Spleen (tissue), 7 donors: Measurements from ENCODE around the gene FBLN2.

Experiments used
- POLR2A ChIP-seq, 3 donors: fragments of 450-650 bp; IDR thresholded peaks; one replicate each; pipeline ENCODE4 v1.5.1; 2017; ENCODE audit warnings: antibody characterized with exemption in 3 of 3, mild to moderate bottlenecking in 1 of 3
- POLR2AphosphoS5 ChIP-seq, 3 donors: sonication (generic); formaldehyde crosslinking; IDR thresholded peaks; one replicate each; pipeline ENCODE4 v1.5.1; 2017; ENCODE audit warnings: antibody characterized with exemption in 3 of 3
- TF ChIP-seq, protein P1 (sequence below), 11 experiments: fragments of 200-600 bp in 7 of 11; fragments of 450-650 bp in 4 of 11; sonication (generic) in 4 of 11; IDR thresholded peaks in 8 of 11; conservative IDR thresholded peaks in 3 of 11; 1 replicate in 7 of 11; 2 replicates in 4 of 11; pipeline versions ENCODE4 v1.4.0 to v1.8.0; 2016 to 2021; ENCODE audit warnings: antibody characterized with exemption in 11 of 11, inconsistent platforms in 4 of 11, mild to moderate bottlenecking in 1 of 11
- donor health status: DM: no; HTN: no; CAD: no; lungs with moderate emphysema.
- donor health status: DM: no; HTN: no; CAD: no.
- donor health status: DM: no; HTN: no; CAD: no.

DNA sequence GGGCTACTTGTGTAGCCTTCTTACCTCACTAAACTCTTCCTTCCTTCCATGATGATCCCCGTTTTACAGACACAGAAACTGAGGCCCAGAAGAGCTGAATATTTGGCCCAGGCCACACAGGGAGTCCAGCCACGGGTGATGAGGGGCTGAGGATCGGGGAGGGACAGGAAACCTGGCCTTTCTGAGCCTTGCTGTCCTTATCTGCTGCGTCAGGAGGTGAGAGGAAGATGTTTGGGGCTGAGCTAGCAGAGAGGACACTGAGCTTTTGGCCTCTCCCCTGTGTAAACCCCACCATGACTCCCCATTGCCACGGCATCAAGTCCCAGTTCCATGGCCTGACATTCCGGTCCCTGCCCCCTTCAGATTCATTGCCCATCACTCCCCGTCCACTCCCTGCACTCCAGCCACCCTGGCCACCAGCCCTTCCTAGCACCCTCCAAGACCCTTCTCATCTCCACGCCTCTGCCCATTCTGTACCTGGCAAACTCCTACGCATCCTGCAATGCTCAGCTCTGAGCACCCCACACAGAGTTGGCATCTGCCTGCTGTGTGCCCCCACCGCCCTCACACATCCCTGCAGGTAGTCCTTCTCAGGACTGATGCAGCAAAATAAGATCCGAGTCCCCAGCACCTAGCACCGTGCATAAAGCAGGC, 103.0 kb downstream of the FBLN2 start:
- TF ChIP-seq POLR2AphosphoS5 (IDR thresholded peaks at IDR 0.05): no peak
- TF ChIP-seq, protein P1, sequence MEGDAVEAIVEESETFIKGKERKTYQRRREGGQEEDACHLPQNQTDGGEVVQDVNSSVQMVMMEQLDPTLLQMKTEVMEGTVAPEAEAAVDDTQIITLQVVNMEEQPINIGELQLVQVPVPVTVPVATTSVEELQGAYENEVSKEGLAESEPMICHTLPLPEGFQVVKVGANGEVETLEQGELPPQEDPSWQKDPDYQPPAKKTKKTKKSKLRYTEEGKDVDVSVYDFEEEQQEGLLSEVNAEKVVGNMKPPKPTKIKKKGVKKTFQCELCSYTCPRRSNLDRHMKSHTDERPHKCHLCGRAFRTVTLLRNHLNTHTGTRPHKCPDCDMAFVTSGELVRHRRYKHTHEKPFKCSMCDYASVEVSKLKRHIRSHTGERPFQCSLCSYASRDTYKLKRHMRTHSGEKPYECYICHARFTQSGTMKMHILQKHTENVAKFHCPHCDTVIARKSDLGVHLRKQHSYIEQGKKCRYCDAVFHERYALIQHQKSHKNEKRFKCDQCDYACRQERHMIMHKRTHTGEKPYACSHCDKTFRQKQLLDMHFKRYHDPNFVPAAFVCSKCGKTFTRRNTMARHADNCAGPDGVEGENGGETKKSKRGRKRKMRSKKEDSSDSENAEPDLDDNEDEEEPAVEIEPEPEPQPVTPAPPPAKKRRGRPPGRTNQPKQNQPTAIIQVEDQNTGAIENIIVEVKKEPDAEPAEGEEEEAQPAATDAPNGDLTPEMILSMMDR (IDR thresholded peaks at IDR 0.05 in 8 of 11, conservative IDR thresholded peaks at IDR 0.05 in 3 of 11): no peak
- no peak for TF ChIP-seq POLR2A (IDR thresholded peaks at IDR 0.05)
